HepG2 (cell line): Measurements from ENCODE around the gene SNN. TPM values are rescaled to one million over a fixed set of nuclear protein-coding genes. Genes with fewer than 3 reads are reported as not detected.

ENCODE experiments used
- ATF7-NPFF ChIP-seq: sonication (generic); formaldehyde crosslinking; IDR thresholded peaks from 2 replicates; pipeline ENCODE4 v1.8.1; 2023; ENCODE audit warnings: mild to moderate bottlenecking, low read depth, missing genetic modification reagents, moderate library complexity
- CC2D1A ChIP-seq: sonication (generic); formaldehyde crosslinking; IDR thresholded peaks from 2 replicates; pipeline ENCODE4 v1.8.1; 2023; ENCODE audit warnings: mild to moderate bottlenecking, missing genetic modification reagents
- FLYWCH1 ChIP-seq: sonication (generic); formaldehyde crosslinking; IDR thresholded peaks from 2 replicates; pipeline ENCODE4 v1.8.1; 2023; ENCODE audit warnings: mild to moderate bottlenecking, missing genetic modification reagents
- GATAD2A ChIP-seq: IDR thresholded peaks from 2 replicates; pipeline ENCODE4 v1.6.1; 2016
- GZF1 ChIP-seq: sonication (generic); formaldehyde crosslinking; IDR thresholded peaks from 2 replicates; pipeline ENCODE4 v1.5.1; 2020; ENCODE audit warnings: mild to moderate bottlenecking, missing genetic modification reagents
- HNF4A ChIP-seq: sonication (generic); formaldehyde crosslinking; IDR thresholded peaks from 2 replicates; pipeline ENCODE4 v1.4.0; 2020; ENCODE audit warnings: missing genetic modification reagents
- IKZF4 ChIP-seq: sonication (generic); formaldehyde crosslinking; IDR thresholded peaks from 2 replicates; pipeline ENCODE4 v1.5.1; 2020; ENCODE audit warnings: borderline replicate concordance, mild to moderate bottlenecking, low read depth, missing genetic modification reagents; ENCODE audit errors: not compliant biosample characterization
- LCORL ChIP-seq, 2 experiments: fragments of 450-650 bp in 1 of 2; sonication (generic) in 1 of 2; formaldehyde crosslinking in 1 of 2; IDR thresholded peaks; 2 replicates each; pipeline versions ENCODE4 v1.5.0 to v1.6.1; 2017 to 2020; ENCODE audit warnings: antibody characterized with exemption in 1 of 2, missing genetic modification reagents in 1 of 2
- MZF1 ChIP-seq: sonication (generic); formaldehyde crosslinking; IDR thresholded peaks from 2 replicates; pipeline ENCODE4 v1.8.1; 2023; ENCODE audit warnings: mild to moderate bottlenecking, missing genetic modification reagents, borderline replicate concordance
- NFKB2 ChIP-seq: sonication (generic); formaldehyde crosslinking; IDR thresholded peaks from 2 replicates; pipeline ENCODE4 v1.4.0; 2020; ENCODE audit warnings: missing genetic modification reagents, borderline replicate concordance
- PHF20 ChIP-seq: sonication (generic); formaldehyde crosslinking; IDR thresholded peaks from 2 replicates; pipeline ENCODE4 v1.5.0; 2020; ENCODE audit warnings: mild to moderate bottlenecking, missing genetic modification reagents
- STAG1 ChIP-seq: sonication (generic); formaldehyde crosslinking; IDR thresholded peaks from 2 replicates; pipeline ENCODE4 v1.4.0; 2020; ENCODE audit warnings: missing genetic modification reagents
- STAT6 ChIP-seq: sonication (generic); formaldehyde crosslinking; IDR thresholded peaks from 2 replicates; pipeline ENCODE4 v1.4.0; 2020; ENCODE audit warnings: missing genetic modification reagents, mild to moderate bottlenecking, borderline replicate concordance
- ZFP91 ChIP-seq: sonication (generic); formaldehyde crosslinking; IDR thresholded peaks from 2 replicates; pipeline ENCODE4 v1.9.0; 2022; ENCODE audit warnings: missing genetic modification reagents, mild to moderate bottlenecking, borderline replicate concordance
- ZMYM2 ChIP-seq: sonication (generic); formaldehyde crosslinking; IDR thresholded peaks from 2 replicates; pipeline ENCODE4 v1.8.0; 2022; ENCODE audit warnings: mild to moderate bottlenecking, missing genetic modification reagents
- ZNF251 ChIP-seq: sonication (generic); formaldehyde crosslinking; IDR thresholded peaks from 2 replicates; pipeline ENCODE4 v1.9.0; 2021; ENCODE audit warnings: mild to moderate bottlenecking, missing genetic modification reagents
- ZNF263 ChIP-seq: sonication (generic); formaldehyde crosslinking; IDR thresholded peaks from 2 replicates; pipeline ENCODE4 v1.4.0; 2020; ENCODE audit warnings: missing genetic modification reagents
- ZNF362 ChIP-seq: sonication (generic); formaldehyde crosslinking; IDR thresholded peaks from 2 replicates; pipeline ENCODE4 v1.4.0; 2020; ENCODE audit warnings: missing genetic modification reagents, mild to moderate bottlenecking, borderline replicate concordance
- ZNF432 ChIP-seq: sonication (generic); formaldehyde crosslinking; IDR thresholded peaks from 2 replicates; pipeline ENCODE4 v1.5.0; 2020; ENCODE audit warnings: missing genetic modification reagents, mild to moderate bottlenecking, borderline replicate concordance
- ZNF670 ChIP-seq: sonication (generic); formaldehyde crosslinking; IDR thresholded peaks from 2 replicates; pipeline ENCODE4 v1.8.0; 2022; ENCODE audit warnings: mild to moderate bottlenecking, missing genetic modification reagents, borderline replicate concordance
- ZNF704 ChIP-seq: sonication (generic); formaldehyde crosslinking; IDR thresholded peaks from 2 replicates; pipeline ENCODE4 v1.8.1; 2023; ENCODE audit warnings: mild to moderate bottlenecking, inconsistent platforms, moderate library complexity, missing genetic modification reagents, borderline replicate concordance
- ZNF761 ChIP-seq: sonication (generic); formaldehyde crosslinking; conservative IDR thresholded peaks from 2 replicates; pipeline ENCODE4 v1.4.0; 2020; ENCODE audit warnings: mild to moderate bottlenecking, missing genetic modification reagents
- ZSCAN12 ChIP-seq: sonication (generic); formaldehyde crosslinking; IDR thresholded peaks from 2 replicates; pipeline ENCODE4 v1.9.0; 2021; ENCODE audit warnings: mild to moderate bottlenecking, missing genetic modification reagents
- polyA plus RNA-seq, 8 experiments: library from polyadenylated mRNA; depleted of rRNA in 3 of 8; stranded (reverse) in 7 of 8; unstranded in 1 of 8; fragments of >200 nt; fragmentation: Illumina TruSeq in 4 of 8; extraction: Trizol in 4 of 8; gene quantifications; 2 replicates each; pipeline versions ENCODE4 v1.2.1 to v1.2.3, GENCODE V29; 2011 to 2016; ENCODE audit warnings: low read depth in 4 of 8, missing spikeins in 1 of 8, mixed read lengths in 1 of 8; ENCODE audit not compliant: insufficient read depth in 1 of 8
- total RNA-seq, 5 experiments: library from RNA; depleted of rRNA; stranded (reverse); fragments of >200 nt; fragmentation: Illumina TruSeq; extraction: Trizol; gene quantifications; 2 replicates each; pipeline ENCODE4 v1.2.3, GENCODE V29; 2016; ENCODE audit warnings: low read depth in 1 of 5

The SNN gene
- total and polyA plus RNA-seq, 2 of the 13 experiments (the other 11 are each of a cell fraction or from before 2014, with no cell fraction given), result 5.2 to 8.4 TPM

- TF ChIP-seq CC2D1A (no peak), ZNF263 (CRISPR knock-in tag) (0 out of 2 replicates have a peak, but pooled peaks have one; percentile 32), GATAD2A (CRISPR knock-in tag) (0 out of 2 replicates have a peak, but pooled peaks have one; percentile 8), STAG1 (peak; percentile 4; the same call in 1 of the 2 replicates), ZNF704 (no peak), ZNF362 (CRISPR knock-in tag) (peak; percentile 88), HNF4A (CRISPR knock-in tag) (0 out of 2 replicates have a peak, but pooled peaks have one; percentile 4), LCORL (IDR thresholded peaks at IDR 0.05) (no peak), LCORL (CRISPR knock-in tag; IDR thresholded peaks at IDR 0.05) (peak; percentile 67; the same call in 1 of the 2 replicates), ZNF432 (no peak), ZMYM2 (peak; percentile 60; the same call in 1 of the 2 replicates), ZNF761 (CRISPR knock-in tag) (0 out of 2 replicates have a peak, but pooled peaks have one; percentile 3), IKZF4 (CRISPR knock-in tag) (no peak), GZF1 (CRISPR knock-in tag) (no peak), ATF7-NPFF (CRISPR knock-in tag) (0 out of 2 replicates have a peak, but pooled peaks have one; percentile 16), FLYWCH1 (CRISPR knock-in tag) (no peak), ZNF251 (CRISPR knock-in tag) (no peak), NFKB2 (peak; percentile 37; the same call in 1 of the 2 replicates), ZSCAN12 (no peak), ZFP91 (CRISPR knock-in tag) (peak; percentile 52; the same call in 1 of the 2 replicates), ZNF670 (no peak), PHF20 (CRISPR knock-in tag) (no peak), STAT6 (no peak), MZF1 (CRISPR knock-in tag) (no peak)
These were observed 38.0 kb upstream of the SNN start (continued) for GRCh38 chr16:11630046-11630767.
